Amygdala (tissue), 56 donors: ENCODE measurements around the gene CADM2.

ENCODE experiments used
- DNase-seq, 56 donors: peaks; one replicate each; lab custom pipeline; 2025; lab: John Stamatoyannopoulos, UW

CADM2 gene

GRCh38 chr3:85737846-85738245 lies 779.1 kb downstream of the CADM2 start:
- no peak for DNase-seq

GRCh38 chr3:85740561-85740960 lies 781.8 kb downstream of the CADM2 start:
- no peak for DNase-seq

- no peak for DNase-seq
These were observed 799.7 kb downstream of the CADM2 start for GRCh38 chr3:85758442-85758841.

- DNase-seq, result no peak
These were observed 801.6 kb downstream of the CADM2 start for GRCh38 chr3:85760342-85760741.

GRCh38 chr3:85780806-85781205 lies 822.0 kb downstream of the CADM2 start:
- DNase-seq, result no peak

- DNase-seq, result no peak
These were observed 823.0 kb downstream of the CADM2 start for GRCh38 chr3:85781806-85782205.

GRCh38 chr3:85783291-85783690 lies 824.5 kb downstream of the CADM2 start:
- no peak for DNase-seq

GRCh38 chr3:85785766-85786165 lies 827.0 kb downstream of the CADM2 start:
- DNase-seq, result no peak

GRCh38 chr3:85790445-85791030 lies 831.7 kb downstream of the CADM2 start:
- peak in 1 of 56 donors; percentile 2 for DNase-seq

- no peak for DNase-seq
These were observed 837.4 kb downstream of the CADM2 start for GRCh38 chr3:85796140-85796539.

GRCh38 chr3:85800676-85801075 lies 841.9 kb downstream of the CADM2 start:
- no peak for DNase-seq

GRCh38 chr3:85801955-85802354 lies 843.2 kb downstream of the CADM2 start:
- no peak for DNase-seq

GRCh38 chr3:85808755-85809154 lies 850.0 kb downstream of the CADM2 start:
- no peak for DNase-seq

- DNase-seq, result peak in 4 of 56 donors; percentile 2 to 13 (median 5)
These were observed 862.5 kb downstream of the CADM2 start for GRCh38 chr3:85821130-85821756.

- DNase-seq, result no peak
These were observed 877.2 kb downstream of the CADM2 start for GRCh38 chr3:85835857-85836440.

GRCh38 chr3:85837402-85837801 lies 878.6 kb downstream of the CADM2 start:
- DNase-seq, result no peak

- DNase-seq, result no peak
These were observed 880.1 kb downstream of the CADM2 start for GRCh38 chr3:85838921-85839320.

- DNase-seq, result no peak
These were observed 883.3 kb downstream of the CADM2 start for GRCh38 chr3:85842081-85842480.

GRCh38 chr3:85846940-85847339 lies 888.2 kb downstream of the CADM2 start:
- DNase-seq, result no peak

- DNase-seq, result no peak
These were observed 892.3 kb downstream of the CADM2 start for GRCh38 chr3:85851071-85851470.

- no peak for DNase-seq
These were observed 895.0 kb downstream of the CADM2 start for GRCh38 chr3:85853805-85854204.

GRCh38 chr3:85862893-85863455 lies 904.2 kb downstream of the CADM2 start:
- no peak for DNase-seq
